ENCODE results near the gene EIF1AY.
"Not testable (repeated sequence)": the region's sequence is repeated elsewhere in the genome, so short reads cannot be mapped to it uniquely, and the experiment has no call there.

GRCh38 chrY:20552764-20553323, 22.7 kb upstream of the EIF1AY start:
- TF ChIP-seq, protein P1, sequence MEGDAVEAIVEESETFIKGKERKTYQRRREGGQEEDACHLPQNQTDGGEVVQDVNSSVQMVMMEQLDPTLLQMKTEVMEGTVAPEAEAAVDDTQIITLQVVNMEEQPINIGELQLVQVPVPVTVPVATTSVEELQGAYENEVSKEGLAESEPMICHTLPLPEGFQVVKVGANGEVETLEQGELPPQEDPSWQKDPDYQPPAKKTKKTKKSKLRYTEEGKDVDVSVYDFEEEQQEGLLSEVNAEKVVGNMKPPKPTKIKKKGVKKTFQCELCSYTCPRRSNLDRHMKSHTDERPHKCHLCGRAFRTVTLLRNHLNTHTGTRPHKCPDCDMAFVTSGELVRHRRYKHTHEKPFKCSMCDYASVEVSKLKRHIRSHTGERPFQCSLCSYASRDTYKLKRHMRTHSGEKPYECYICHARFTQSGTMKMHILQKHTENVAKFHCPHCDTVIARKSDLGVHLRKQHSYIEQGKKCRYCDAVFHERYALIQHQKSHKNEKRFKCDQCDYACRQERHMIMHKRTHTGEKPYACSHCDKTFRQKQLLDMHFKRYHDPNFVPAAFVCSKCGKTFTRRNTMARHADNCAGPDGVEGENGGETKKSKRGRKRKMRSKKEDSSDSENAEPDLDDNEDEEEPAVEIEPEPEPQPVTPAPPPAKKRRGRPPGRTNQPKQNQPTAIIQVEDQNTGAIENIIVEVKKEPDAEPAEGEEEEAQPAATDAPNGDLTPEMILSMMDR (IDR thresholded peaks at IDR 0.05) = not testable (repeated sequence)
- not testable (repeated sequence) for TF ChIP-seq POLR2A (IDR thresholded peaks at IDR 0.05)
